AG09309 (cell line): Measurements from ENCODE around the gene SSPN.

ENCODE experiments used
- DNase-seq: peaks from one replicate; pipeline ENCODE4 v3.0.0-alpha.2; 2010; ENCODE audit warnings: low read depth
- H3K4me3 ChIP-seq: 2 replicates; pipeline ENCODE4 v1.5.1; 2011; ENCODE audit warnings: mild to moderate bottlenecking, low read depth, low read length, moderate library complexity; ENCODE audit not compliant: control insufficient read depth
- CTCF ChIP-seq: IDR thresholded peaks from 2 replicates; pipeline ENCODE4 v1.5.1; 2011; ENCODE audit warnings: mild to moderate bottlenecking, low read depth, low read length, inconsistent platforms; ENCODE audit not compliant: insufficient read depth, control insufficient read depth; ENCODE audit errors: missing control alignments

SSPN gene

GRCh38 chr12:26185532-26186320 lies 9.6 kb upstream of the SSPN start:
- TF ChIP-seq CTCF, result no peak
- H3K4me3 ChIP-seq, result no peak overlapping the region
- DNase-seq, result no peak

- H3K4me3 ChIP-seq, result no peak overlapping the region
- DNase-seq, result no peak
- no peak for TF ChIP-seq CTCF
Measured at GRCh38 chr12:26187014-26187798, 8.2 kb upstream of the SSPN start.

- no peak for TF ChIP-seq CTCF
- DNase-seq, result peak; percentile 35
Measured at GRCh38 chr12:26188127-26188526, 7.2 kb upstream of the SSPN start.

GRCh38 chr12:26188641-26189040 lies 6.7 kb upstream of the SSPN start:
- no peak overlapping the region for H3K4me3 ChIP-seq
- no peak for TF ChIP-seq CTCF
- DNase-seq, result no peak

More at GRCh38 chr12:26188127-26188526, 7.2 kb upstream of the SSPN start:
- H3K4me3 ChIP-seq, result no peak overlapping the region

- H3K4me3 ChIP-seq, result no peak overlapping the region
- DNase-seq, result no peak
- no peak for TF ChIP-seq CTCF
Measured at GRCh38 chr12:26192142-26192541, 3.2 kb upstream of the SSPN start.

- no peak for TF ChIP-seq CTCF
- DNase-seq, result no peak
- no peak overlapping the region for H3K4me3 ChIP-seq
Measured at GRCh38 chr12:26193539-26193938, 1.8 kb upstream of the SSPN start.
